Fibroblast of skin of left biceps (primary cell): ENCODE measurements around the gene INTS7.

ENCODE experiments used
- DNase-seq, 2 experiments: peaks; one replicate each; pipeline ENCODE4 v3.0.0-alpha.2; 2013; ENCODE audit warnings: low read depth in 2 of 2

INTS7 gene, protein sequence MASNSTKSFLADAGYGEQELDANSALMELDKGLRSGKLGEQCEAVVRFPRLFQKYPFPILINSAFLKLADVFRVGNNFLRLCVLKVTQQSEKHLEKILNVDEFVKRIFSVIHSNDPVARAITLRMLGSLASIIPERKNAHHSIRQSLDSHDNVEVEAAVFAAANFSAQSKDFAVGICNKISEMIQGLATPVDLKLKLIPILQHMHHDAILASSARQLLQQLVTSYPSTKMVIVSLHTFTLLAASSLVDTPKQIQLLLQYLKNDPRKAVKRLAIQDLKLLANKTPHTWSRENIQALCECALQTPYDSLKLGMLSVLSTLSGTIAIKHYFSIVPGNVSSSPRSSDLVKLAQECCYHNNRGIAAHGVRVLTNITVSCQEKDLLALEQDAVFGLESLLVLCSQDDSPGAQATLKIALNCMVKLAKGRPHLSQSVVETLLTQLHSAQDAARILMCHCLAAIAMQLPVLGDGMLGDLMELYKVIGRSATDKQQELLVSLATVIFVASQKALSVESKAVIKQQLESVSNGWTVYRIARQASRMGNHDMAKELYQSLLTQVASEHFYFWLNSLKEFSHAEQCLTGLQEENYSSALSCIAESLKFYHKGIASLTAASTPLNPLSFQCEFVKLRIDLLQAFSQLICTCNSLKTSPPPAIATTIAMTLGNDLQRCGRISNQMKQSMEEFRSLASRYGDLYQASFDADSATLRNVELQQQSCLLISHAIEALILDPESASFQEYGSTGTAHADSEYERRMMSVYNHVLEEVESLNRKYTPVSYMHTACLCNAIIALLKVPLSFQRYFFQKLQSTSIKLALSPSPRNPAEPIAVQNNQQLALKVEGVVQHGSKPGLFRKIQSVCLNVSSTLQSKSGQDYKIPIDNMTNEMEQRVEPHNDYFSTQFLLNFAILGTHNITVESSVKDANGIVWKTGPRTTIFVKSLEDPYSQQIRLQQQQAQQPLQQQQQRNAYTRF

DNA sequence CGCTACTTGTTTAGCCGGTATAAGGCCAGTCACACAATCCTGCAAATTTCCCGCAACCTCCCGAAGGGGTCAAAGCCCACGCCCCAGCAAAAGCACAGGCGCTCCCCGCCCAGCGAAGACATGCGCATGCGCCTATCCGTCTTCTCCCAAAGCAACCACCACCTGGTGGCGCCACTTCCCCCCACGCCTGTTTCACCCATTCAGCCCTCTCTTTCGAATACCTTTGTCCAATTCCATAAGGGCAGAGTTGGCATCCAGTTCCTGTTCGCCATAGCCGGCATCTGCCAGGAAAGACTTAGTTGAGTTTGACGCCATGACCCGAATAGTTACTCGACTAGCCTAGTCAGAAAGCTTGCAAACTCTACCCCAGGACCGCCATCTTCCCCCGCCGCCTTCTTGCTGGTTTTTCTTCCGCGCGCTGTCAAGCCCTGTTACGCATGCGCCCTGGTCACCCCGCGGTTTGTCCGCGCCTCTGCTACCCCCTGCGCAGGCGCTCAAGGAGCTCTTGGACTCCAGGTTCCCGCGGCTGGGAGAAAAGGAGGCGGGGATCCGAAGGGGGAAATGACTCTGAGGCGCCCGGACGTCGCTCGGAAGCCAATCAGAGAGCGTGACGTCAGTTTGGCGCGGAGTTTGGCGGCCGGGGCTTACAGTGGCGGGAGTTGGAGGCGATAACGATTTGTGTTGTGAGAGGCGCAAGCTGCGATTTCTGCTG, at the start of gene INTS7, which contains the start of gene DTL:
TSS of gene INTS7 (minus strand) at position 435 of the 712 bp plus-strand sequence. CDS start at position 315, 120 bp downstream.
TSS of gene DTL (plus strand) at position 626 of the 712 bp plus-strand sequence. CDS start 143 bp downstream, outside the sequence.
- peak; percentile 98 for DNase-seq

DNA sequence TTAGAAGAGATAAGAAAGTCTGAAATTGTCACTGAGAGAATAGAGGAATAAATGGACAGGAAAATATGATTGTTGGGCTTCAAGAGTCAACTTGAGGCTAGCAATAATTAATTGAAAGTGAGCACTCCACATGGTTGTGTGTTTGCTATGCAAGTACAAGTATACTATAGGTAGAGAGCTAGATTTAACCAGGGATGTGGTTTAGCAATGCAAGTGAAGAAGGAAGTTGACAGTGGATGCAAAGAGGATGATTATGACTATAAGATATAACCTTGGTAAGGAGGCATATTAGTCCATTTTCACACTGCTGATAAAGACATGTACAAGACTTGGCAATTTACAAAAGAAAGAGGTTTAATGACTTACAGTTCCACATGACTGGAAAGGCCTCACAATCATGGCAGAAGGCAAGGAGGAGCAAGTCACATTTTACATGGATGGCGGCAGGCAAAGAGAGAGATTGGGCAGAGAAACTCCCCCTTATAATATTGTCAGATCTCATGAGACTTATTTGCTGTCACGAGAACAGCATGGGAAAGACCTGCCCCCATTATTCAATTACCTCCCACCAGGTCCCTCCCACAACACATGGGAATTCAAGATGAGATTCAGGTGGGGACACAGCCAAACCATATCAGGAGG, 47.5 kb upstream of the INTS7 start:
- DNase-seq: no peak

DNA sequence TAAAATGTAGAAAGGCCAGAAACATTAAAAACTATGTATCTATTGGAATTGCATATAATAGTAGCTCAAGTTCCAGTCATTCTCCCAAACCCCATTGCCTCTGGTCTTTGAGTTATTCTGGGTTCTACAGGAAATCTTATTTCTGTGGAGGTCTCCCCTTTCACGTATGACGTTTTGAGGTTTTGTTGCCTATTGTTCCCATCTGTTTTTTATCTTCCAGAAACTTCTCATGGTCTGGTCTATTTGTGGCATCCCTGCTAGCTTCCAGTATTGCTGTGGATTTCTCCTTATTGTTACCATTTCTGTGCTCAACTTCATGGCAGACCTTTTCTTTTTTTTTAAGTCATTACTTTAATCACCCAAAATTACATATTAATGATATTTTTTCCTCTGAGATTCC, 43.5 kb upstream of the INTS7 start:
- DNase-seq: peak; percentile 2 to 13

DNA sequence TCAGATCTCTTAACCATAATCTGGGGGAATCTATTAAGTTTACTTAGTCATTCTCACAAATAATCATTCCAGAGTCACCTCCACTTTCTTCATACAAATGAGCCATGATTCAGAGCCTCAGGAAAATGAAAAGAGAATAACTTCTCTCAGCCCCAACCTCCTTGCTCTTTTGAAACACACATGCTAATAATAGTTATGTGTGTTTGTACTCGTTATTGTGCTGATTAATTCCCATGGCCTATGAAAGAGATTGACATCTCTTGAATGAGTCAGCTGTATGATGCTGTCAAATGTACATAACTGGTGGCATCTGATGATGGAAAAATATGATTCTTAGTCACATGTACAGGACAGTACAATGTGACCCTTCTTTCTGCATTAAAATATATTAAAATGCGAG, 41.7 kb upstream of the INTS7 start:
- DNase-seq: no peak

DNA sequence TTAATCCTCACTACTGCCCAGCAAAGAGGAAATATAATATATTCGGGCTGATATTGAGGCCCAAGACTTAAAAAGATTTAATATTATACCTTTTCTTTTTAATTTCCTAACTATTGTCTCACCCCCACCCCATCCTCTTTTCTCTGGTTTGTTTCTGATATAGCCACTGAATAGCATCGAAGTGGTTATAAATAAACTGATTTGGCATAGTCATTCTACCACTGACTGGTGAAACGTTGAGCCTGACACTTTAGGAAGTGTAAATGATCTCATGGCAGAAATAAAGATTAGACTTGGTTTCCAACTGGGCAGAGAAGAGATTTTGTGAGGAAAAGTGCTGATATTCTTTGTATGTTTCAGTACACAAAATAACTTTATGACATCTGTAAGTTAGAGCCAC, 39.5 kb upstream of the INTS7 start:
- DNase-seq: no peak

DNA sequence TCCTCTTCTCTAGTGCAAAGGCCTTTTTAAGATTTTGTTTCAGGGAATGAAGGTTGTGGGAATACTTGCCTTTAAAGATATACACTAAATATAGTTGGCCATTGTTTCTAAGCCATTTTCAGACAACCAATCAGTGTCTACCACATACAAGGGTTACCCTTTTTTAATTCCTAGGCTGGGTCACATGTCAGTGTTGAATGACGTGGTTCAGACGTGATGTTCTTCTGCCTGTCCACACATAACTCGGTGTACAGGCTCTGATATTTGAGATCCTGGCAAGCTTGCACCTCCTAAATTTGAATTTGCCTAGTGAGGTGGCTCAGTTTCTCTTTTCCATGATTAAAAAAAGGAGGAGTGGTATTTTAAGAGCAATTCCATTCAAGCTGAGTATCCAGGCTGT, 39.0 kb upstream of the INTS7 start:
- DNase-seq: no peak

DNA sequence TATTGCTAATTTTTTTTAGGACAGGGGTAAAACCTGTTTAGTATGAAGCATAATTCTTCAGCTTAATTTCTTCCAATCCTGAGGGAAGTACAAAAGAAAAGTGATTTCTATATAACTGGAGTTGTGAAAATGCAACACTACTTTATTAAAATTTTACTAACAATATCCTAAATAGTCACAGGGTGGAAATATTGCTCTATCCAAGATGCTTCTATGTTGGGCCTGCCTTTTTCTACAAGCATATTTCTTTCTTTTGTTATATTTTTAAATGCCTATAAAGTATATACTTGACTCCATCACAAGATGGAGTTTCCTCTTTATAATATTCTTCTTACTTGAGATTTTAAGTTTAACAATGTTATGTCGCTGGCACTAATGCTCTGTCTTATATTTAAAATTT, 38.1 kb upstream of the INTS7 start:
- DNase-seq: no peak

DNA sequence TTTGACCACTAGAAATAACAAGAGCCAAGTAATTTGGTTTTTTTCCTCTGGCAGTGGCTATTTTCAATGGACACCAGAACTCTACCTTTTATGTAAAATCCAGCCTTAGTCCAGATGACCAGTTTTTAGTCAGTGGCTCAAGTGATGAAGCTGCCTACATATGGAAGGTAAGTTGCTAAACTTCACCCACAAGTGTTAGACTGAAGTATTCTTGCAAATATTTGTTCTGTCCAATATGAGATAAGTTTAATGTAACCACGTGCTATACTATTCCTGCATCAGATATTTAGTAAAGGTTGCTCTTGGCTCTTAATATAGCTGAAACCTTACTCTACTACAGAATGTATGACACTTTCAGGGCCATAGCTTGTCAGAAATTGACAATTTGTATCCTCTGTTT, 36.7 kb upstream of the INTS7 start:
- no peak for DNase-seq

DNA sequence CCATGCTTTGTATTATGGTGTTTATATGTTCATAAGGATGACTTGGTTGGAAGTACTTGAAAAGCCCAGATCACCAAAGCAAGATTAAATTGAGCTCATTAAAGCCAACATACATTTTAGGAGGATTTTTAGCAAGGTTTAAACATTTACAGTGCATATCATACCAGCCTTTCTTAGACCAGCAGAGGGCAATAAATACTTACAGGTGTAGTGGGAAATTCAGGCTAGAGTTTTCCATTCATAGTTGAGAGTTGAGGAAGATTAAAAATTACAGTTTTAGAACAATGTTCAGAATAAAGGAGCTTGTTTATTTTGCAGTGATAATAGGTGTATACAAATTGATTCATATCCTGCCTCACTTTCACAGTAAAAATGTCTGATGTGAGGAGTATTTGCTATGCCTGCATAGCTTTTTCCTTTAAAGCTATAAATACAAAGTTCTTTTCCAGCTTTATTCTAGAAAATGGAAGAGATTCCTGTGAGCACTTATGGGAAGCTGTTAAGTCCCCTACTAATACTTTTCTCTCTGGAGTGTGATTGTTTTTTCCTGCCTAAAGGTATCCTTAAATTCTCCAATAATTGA, 35.5 kb upstream of the INTS7 start:
- DNase-seq: no peak

DNA sequence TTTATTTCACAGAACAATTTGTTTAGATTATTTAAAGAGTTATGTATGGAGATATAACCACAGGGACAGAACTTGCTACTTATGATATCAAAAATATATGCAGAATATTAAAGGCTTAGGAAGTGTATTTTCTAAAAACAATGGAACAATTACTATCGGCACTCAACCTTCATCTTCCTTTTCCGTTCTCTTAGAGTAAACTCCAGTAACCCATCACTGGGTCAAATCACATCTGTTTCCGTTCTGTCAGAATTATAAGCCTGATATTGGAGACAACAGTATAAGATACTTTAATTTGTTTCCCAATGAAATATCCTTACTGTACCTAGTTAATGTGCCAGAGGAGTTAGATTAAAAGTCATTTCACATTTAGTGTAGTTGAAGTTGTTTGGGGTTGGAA, 32.4 kb upstream of the INTS7 start:
- DNase-seq: no peak

DNA sequence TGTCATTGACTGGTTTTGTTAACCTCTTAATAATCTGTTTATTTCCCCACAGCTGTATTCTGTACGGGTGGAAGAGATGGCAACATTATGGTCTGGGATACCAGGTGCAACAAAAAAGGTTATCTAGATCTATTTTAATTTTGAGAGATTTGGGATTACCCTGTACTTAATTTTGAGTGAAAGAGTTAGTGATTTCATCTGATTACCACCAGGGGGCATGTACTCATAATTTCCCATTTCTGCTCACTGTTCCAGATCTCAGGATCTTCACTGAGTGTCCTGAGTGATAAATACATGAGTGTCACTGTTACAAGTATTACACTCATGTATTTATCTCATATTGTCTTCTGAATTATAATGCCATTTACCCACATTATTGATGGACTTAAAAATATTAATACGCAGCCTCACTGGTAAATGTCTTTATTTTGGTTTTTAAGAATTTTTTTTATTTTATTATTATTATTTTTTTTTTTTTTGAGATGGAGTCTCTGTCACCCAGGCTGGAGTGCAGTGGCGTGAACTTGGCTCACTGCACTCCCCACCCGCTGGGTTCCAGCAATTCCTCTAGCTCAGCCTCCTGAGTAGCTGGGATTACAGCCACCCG, 27.6 kb upstream of the INTS7 start:
- no peak for DNase-seq

DNA sequence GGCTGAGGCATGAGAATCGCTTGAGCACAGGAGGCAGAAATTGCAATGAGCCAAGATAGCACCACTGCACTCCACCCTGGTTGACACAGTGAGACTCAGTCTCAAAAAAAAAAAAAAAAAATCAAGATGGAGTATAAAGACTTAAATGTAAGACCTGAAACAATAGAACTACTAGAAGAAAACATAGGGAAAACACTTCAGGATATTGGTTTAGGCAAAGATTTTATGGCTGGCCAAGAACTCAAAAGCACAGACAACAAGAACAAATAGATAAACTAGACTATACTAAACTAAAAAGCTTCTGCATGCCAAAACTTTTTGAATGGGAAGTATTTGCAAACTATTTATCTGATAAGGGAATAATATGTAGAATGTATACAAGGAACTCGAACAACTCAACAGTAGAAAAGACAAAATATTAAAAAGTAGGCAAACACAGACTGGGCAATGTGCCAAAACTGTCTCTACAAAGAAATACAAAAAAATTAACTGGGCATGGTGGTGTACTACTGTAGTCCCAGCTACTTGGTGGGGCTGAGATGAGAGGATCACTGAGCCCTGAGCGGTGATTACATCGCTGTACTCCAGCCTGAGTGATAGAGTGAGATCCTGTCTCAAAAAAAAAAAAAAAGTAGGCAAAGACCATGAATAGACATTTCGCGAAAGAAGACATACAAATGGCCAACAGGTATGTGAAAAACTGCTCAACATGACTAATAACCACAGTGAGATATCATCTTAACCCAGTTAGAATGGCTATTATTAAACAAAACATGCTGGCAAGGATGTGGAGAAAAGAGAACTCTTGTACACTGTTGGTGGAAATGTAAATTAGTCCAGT, 25.5 kb upstream of the INTS7 start:
- DNase-seq: no peak

DNA sequence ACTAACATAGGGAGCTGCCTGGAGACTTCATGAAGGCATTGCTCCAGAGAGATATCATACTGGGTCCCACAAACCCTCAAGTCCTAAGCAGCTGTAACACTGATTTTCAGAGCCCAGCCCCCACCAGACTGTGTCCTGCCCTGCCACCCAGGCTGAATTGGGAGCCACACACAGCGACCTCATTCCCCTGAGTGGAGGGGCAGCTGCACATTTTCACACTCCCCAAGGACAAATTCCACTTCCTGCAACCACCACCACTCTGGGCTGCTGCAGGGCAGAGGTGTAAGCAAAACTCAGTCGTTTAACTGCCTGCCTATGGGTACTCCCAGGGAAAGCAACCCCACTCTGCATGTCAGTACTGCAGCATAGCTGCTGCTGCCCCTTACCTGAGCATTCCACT, 20.0 kb upstream of the INTS7 start:
- no peak for DNase-seq

DNA sequence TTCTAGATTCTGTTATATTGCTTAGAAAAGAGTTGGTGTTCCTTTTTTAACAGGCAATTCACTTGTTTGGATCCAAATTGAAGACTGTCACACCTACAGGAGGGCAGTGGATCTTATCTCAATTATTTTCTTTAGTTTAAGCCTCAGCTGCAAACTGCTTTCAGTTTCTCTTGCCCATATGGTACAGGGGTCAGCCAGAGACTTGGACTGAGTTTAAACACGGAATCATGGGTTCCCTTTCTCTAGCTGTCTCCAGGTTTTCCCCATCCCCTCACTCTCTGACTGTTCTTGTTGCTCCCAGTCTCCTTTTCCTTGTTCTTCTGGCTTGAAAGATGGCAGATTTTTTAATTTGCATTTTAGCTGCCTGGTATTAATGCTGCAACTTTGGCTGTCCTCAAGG, 18.6 kb upstream of the INTS7 start:
- DNase-seq: no peak

DNA sequence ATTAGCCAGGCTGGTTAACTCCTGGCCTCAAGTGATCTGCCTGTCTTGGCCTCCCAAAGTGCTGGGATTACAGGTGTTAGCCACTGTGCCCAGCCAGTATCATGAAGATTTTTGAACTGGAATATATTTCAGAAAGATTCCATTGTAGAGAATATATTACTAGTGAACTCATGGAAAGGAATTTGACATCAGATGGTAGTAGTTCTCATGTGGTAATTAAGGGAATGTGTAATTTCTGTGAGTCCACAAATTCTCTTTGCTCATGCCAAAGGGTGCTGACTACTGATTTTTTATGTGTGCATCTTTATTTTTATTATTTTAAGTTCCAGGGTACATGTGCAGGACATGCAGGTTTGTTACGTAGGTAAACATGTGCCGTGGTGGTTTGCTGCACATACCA, 10.6 kb upstream of the INTS7 start:
- no peak for DNase-seq

DNA sequence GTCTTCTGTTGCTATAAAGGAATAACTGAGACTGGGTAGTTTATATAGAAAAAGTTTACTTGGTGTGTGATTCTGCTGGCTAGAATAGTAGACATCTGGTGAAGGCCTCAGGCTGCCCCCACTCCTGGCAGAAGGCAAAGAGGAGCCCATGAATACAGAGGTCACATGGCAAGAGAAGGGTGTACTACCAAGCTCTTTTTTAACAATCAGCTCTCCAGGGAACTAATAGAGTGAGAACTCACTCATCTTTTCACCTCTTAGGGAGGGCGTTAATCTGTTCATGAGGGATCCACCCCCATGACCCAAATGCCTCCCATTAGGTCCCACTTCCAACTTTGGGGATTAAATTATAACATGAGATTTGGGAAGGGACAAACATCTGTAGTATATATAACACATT, 9.5 kb upstream of the INTS7 start:
- no peak for DNase-seq

DNA sequence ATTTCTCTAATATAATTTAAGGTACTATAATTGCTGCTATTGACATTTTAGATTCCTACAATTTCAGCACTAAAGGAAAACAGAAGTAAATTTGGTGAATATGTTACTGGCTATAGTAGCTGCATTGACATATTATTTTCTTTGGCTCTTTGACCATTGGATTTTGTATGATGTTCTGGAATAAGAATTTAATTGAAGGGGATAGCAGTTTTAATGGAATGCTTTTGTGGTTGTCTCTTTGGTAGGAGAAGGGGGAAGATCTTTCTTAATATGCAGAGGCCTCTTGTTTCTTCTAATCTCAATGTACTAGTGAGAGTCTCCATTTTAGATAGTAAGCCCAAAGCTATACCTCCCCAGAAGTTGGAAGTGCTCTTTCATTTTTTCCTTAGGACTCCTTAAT, 7.1 kb upstream of the INTS7 start:
- no peak for DNase-seq

DNA sequence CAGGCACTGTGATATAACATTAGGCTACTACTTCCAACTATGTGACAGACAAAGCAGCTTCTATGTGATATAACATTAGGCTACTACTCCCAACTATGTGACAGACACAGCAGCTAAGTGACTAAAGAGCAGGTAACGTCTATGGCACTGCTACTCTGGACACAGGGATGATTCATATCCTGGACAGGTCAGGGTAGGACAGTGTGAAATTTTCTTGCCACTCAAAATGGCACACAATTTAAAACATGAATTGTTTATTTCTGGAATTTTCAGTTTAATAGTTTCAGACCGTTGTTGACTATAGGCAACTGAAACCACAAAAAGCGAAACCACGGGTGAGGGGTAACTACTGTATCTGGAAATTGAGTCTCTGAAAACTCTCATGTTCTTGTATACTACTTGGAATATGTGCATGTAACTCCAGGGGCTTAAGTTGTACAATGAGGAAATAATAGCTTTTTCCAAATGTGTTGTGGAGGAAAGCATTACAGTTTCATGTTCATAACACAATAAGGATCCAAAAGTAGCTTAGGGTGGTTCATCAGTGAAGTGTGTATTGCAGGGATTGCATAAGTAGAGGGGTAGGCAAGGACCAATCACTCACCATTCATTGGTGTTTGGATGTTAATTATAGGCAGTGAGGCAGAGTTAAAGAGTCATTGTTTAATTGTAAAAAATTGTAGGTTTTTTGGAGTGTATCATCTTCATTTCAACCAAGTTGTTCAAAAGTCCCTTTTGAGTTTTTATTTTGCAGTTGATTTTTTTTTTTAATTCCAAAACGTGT, 5.5 kb upstream of the INTS7 start:
- DNase-seq: no peak

DNA sequence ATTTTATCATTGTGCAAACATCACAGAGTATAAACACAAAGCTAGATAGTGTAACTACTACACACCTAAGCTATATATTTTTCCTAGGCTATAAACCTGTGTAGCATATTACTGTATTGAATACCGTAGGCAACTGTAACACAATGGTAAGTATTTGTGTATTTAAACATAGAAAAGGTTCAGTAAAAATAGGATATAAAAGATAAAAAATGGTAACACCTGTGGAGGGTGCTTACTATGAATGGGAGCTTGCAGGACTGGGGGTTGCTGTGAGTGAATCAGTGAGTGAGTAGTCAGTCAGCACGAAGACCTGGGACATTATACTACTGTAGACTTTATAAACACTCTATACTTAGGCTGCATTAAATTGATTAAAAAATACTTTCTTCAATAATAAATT, 4.3 kb upstream of the INTS7 start:
- no peak for DNase-seq
